Cardiac muscle cell (in vitro differentiated cells and primary cell): ENCODE data around the gene SLC35F3. TPM values are rescaled to one million over a fixed set of nuclear protein-coding genes. Genes with fewer than 3 reads are reported as not detected.

Experiments used
- DNase-seq, 2 donors: peaks; one replicate each; pipeline versions ENCODE4 v3.0.0 to v3.0.0-alpha.2; 2010 to 2017; ENCODE audit warnings: low read depth in 1 of 2, low spot score in 1 of 2
- H3K27ac ChIP-seq: fragments of 200-600 bp; sonication (generic); 2 replicates; pipeline ENCODE4 v1.5.1; 2016
- H3K27me3 ChIP-seq: fragments of 200-600 bp; sonication (generic); 2 replicates; pipeline ENCODE4 v1.6.0; 2016; ENCODE audit warnings: control low read depth
- H3K36me3 ChIP-seq: fragments of 200-600 bp; sonication (generic); 2 replicates; pipeline ENCODE4 v1.5.1; 2016; ENCODE audit warnings: control low read depth
- H3K4me1 ChIP-seq: fragments of 200-600 bp; sonication (generic); 2 replicates; pipeline ENCODE4 v1.8.1; 2017; ENCODE audit warnings: low read depth, mild to moderate bottlenecking, mixed run types
- H3K4me3 ChIP-seq: fragments of 200-600 bp; sonication (generic); 2 replicates; pipeline ENCODE4 v1.5.1; 2016; ENCODE audit warnings: mild to moderate bottlenecking
- H3K9me3 ChIP-seq: fragments of 200-600 bp; sonication (generic); 2 replicates; pipeline ENCODE4 v1.5.1; 2017; ENCODE audit warnings: low read depth, mild to moderate bottlenecking, control low read depth
- CTCF ChIP-seq: IDR thresholded peaks from 2 replicates; pipeline ENCODE4 v1.5.1; 2012; ENCODE audit warnings: low read depth, mild to moderate bottlenecking, low read length
- polyA plus RNA-seq: library from polyadenylated mRNA; unstranded; fragments of >200 nt; fragmentation: Nextera tagmentation; extraction: Ambion mirVana; gene quantifications from 2 replicates; pipeline ENCODE4 v1.2.1, GENCODE V29; 2016
- total RNA-seq: library from RNA; depleted of rRNA; stranded (reverse); fragments of >200 nt; gene quantifications from 2 replicates; pipeline ENCODE4 v1.2.3, GENCODE V29; 2016

SLC35F3 gene
- total and polyA plus RNA-seq, 2 experiments from 2014 or later, result 0.98 to 2.0 TPM

- H3K27me3 ChIP-seq, result peaks cover 5% of the 10 kb centered on the region
- no peak for TF ChIP-seq CTCF
- H3K9me3 ChIP-seq, result no peaks in the 10 kb centered on the region
- no peak for DNase-seq
- H3K27ac ChIP-seq, result no peak overlapping the region
- no peaks in the 10 kb centered on the region for H3K4me1 ChIP-seq
- H3K36me3 ChIP-seq, result no peaks in the 10 kb centered on the region
- H3K4me3 ChIP-seq, result no peak overlapping the region
Measured at GRCh38 chr1:233912447-233912846, 8.0 kb downstream of the SLC35F3 start.

GRCh38 chr1:233912909-233913308 lies 8.4 kb downstream of the SLC35F3 start:
- no peaks in the 10 kb centered on the region for H3K36me3 ChIP-seq
- H3K9me3 ChIP-seq, result no peaks in the 10 kb centered on the region
- TF ChIP-seq CTCF, result no peak
- H3K4me1 ChIP-seq, result no peaks in the 10 kb centered on the region
- H3K4me3 ChIP-seq, result no peak overlapping the region
- peaks cover under 1% of the 10 kb centered on the region for H3K27me3 ChIP-seq
- H3K27ac ChIP-seq, result no peak overlapping the region
- peak in 1 of 2 donors; percentile 2 for DNase-seq

- no peak overlapping the region for H3K4me3 ChIP-seq
- H3K4me1 ChIP-seq, result no peaks in the 10 kb centered on the region
- H3K27ac ChIP-seq, result no peak overlapping the region
- H3K9me3 ChIP-seq, result no peaks in the 10 kb centered on the region
- no peaks in the 10 kb centered on the region for H3K36me3 ChIP-seq
- no peaks in the 10 kb centered on the region for H3K27me3 ChIP-seq
- DNase-seq, result no peak
- TF ChIP-seq CTCF, result no peak
Measured at GRCh38 chr1:233916706-233917105, 12.2 kb downstream of the SLC35F3 start.

- no peaks in the 10 kb centered on the region for H3K4me1 ChIP-seq
Measured at GRCh38 chr1:233919786-233920185, 15.3 kb downstream of the SLC35F3 start.

GRCh38 chr1:233928123-233928522 lies 23.6 kb downstream of the SLC35F3 start:
- TF ChIP-seq CTCF, result no peak
- no peak for DNase-seq
- H3K9me3 ChIP-seq, result no peaks in the 10 kb centered on the region
- no peaks in the 10 kb centered on the region for H3K4me1 ChIP-seq
- H3K27ac ChIP-seq, result no peak overlapping the region
- no peak overlapping the region for H3K4me3 ChIP-seq
- H3K36me3 ChIP-seq, result no peaks in the 10 kb centered on the region
- no peaks in the 10 kb centered on the region for H3K27me3 ChIP-seq

More at GRCh38 chr1:233919786-233920185, 15.3 kb downstream of the SLC35F3 start:
- Histone ChIP-seq H3K9me3 (no peaks in the 10 kb centered on the region), H3K4me3 (no peak overlapping the region), H3K36me3 (no peaks in the 10 kb centered on the region), H3K27me3 (no peaks in the 10 kb centered on the region), H3K27ac (no peak overlapping the region)
- DNase-seq, result no peak
- TF ChIP-seq CTCF, result no peak

- Histone ChIP-seq H3K4me1 (no peaks in the 10 kb centered on the region), H3K27ac (no peak overlapping the region), H3K9me3 (no peaks in the 10 kb centered on the region), H3K27me3 (no peaks in the 10 kb centered on the region), H3K36me3 (no peaks in the 10 kb centered on the region), H3K4me3 (no peak overlapping the region)
- no peak for TF ChIP-seq CTCF
- DNase-seq, result no peak
Measured at GRCh38 chr1:233933339-233933738, 28.9 kb downstream of the SLC35F3 start.
